A549 (cell line): ENCODE results near the gene SH3RF2. TPM values are rescaled to one million over a fixed set of nuclear protein-coding genes. Genes with fewer than 3 reads are reported as not detected.

Source experiments
- ATAC-seq, 2 experiments: fragments of 200-7000 bp in 1 of 2; fragments of >200 bp in 1 of 2; cut with Nextera tagmentation in 1 of 2; cut with Tn5 transposase in 1 of 2; 3 replicates each; pipeline versions ENCODE4 v1.8.0 to v1.9.1; 2018 to 2020; ENCODE audit warnings: mild to moderate bottlenecking in 1 of 2, moderate library complexity in 1 of 2
- CTCF ChIA-PET: fragments of 300-600 bp; sonication (Branson Sonifier 250); formaldehyde crosslinking; extraction: SDS; loops from one replicate; lab custom pipeline; 2021; ENCODE audit warnings: antibody characterized with exemption, inconsistent platforms; lab: Yijun Ruan, JAX
- POLR2A ChIA-PET: fragments of 350-600 bp; formaldehyde crosslinking; extraction: SDS; loops from one replicate; lab custom pipeline; 2021; ENCODE audit warnings: antibody characterized with exemption, inconsistent platforms; lab: Yijun Ruan, JAX
- DNase-seq, 2 experiments: peaks; one replicate each; pipeline versions ENCODE4 v3.0.0 to v3.0.0-alpha.2; 2011 to 2016; ENCODE audit warnings: low read depth in 1 of 2, low spot score in 1 of 2
- FAIRE-seq: peaks from 2 replicates; lab custom pipeline; 2011; peaks lifted over from hg19 to GRCh38; lab: Jason Lieb, UNC
- H3K27ac ChIP-seq, 2 experiments: fragments of >200 bp; sonication (Bioruptor Twin); formaldehyde crosslinking; 3 replicates each; pipeline ENCODE4 v1.5.1; 2016 to 2017
- H3K4me1 ChIP-seq: fragments of >200 bp; sonication (Bioruptor Twin); formaldehyde crosslinking; 3 replicates; pipeline ENCODE4 v1.6.1; 2016
- H3K4me2 ChIP-seq: fragments of >200 bp; sonication (Bioruptor Twin); formaldehyde crosslinking; 3 replicates; pipeline ENCODE4 v1.6.1; 2016
- H3K4me3 ChIP-seq: fragments of >200 bp; sonication (Bioruptor Twin); formaldehyde crosslinking; 3 replicates; pipeline ENCODE4 v1.5.1; 2016
- H3K9me3 ChIP-seq: fragments of >200 bp; sonication (Bioruptor Twin); formaldehyde crosslinking; 3 replicates; pipeline ENCODE4 v1.6.1; 2016
- CEBPB ChIP-seq, 2 experiments: fragments of >200 bp in 1 of 2; sonication (Bioruptor Twin) in 1 of 2; formaldehyde crosslinking in 1 of 2; IDR thresholded peaks; 2 replicates each; pipeline ENCODE4 v1.6.1; 2012 to 2016
- CHD4 ChIP-seq: fragments of 200-600 bp; sonication (generic); IDR thresholded peaks from 2 replicates; pipeline ENCODE4 v1.6.1; 2016; ENCODE audit warnings: antibody characterized with exemption, mild to moderate bottlenecking, borderline replicate concordance
- EHF ChIP-seq: fragments of 250-450 bp; sonication (Bioruptor Pico); IDR thresholded peaks from 2 replicates; pipeline ENCODE4 v1.5.0; 2020; ENCODE audit warnings: mild to moderate bottlenecking
- EP300 ChIP-seq, 2 experiments: fragments of >200 bp; sonication (Bioruptor Twin); formaldehyde crosslinking; IDR thresholded peaks; 2 replicates in 1 of 2; 3 replicates in 1 of 2; pipeline ENCODE4 v1.6.1; 2016 to 2017
- FOXS1 ChIP-seq: fragments of 250-450 bp; sonication (Bioruptor Pico); IDR thresholded peaks from 2 replicates; pipeline ENCODE4 v1.5.0; 2020; ENCODE audit warnings: mild to moderate bottlenecking, moderate library complexity
- GATA3 ChIP-seq: IDR thresholded peaks from 2 replicates; pipeline ENCODE4 v1.6.1; 2012; ENCODE audit warnings: borderline replicate concordance
- HDAC2 ChIP-seq: fragments of 200-600 bp; sonication (generic); IDR thresholded peaks from 2 replicates; pipeline ENCODE4 v1.6.1; 2016
- HES2 ChIP-seq: fragments of >200 bp; sonication (Bioruptor Twin); formaldehyde crosslinking; IDR thresholded peaks from 2 replicates; pipeline ENCODE4 v1.6.1; 2016
- HOXA7 ChIP-seq: fragments of 250-450 bp; sonication (Bioruptor Pico); IDR thresholded peaks from 2 replicates; pipeline ENCODE4 v1.5.0; 2020; ENCODE audit warnings: mild to moderate bottlenecking, moderate library complexity
- HOXB13 ChIP-seq: fragments of 250-450 bp; sonication (Bioruptor Pico); IDR thresholded peaks from 2 replicates; pipeline ENCODE4 v1.5.0; 2020; ENCODE audit warnings: low read depth, mild to moderate bottlenecking, moderate library complexity
- JUN ChIP-seq, 2 experiments: fragments of >200 bp; sonication (Bioruptor Twin); formaldehyde crosslinking; IDR thresholded peaks; 2 replicates in 1 of 2; 3 replicates in 1 of 2; pipeline ENCODE4 v1.6.1; 2016 to 2017
- JUNB ChIP-seq: fragments of >200 bp; sonication (Bioruptor Twin); formaldehyde crosslinking; IDR thresholded peaks from 2 replicates; pipeline ENCODE4 v1.6.1; 2016
- KDM1A ChIP-seq: fragments of 200-600 bp; sonication (generic); IDR thresholded peaks from 2 replicates; pipeline ENCODE4 v1.6.1; 2016; ENCODE audit warnings: low read depth, mild to moderate bottlenecking
- KDM5A ChIP-seq: fragments of 200-600 bp; sonication (generic); IDR thresholded peaks from 2 replicates; pipeline ENCODE4 v1.6.1; 2016; ENCODE audit warnings: antibody characterized with exemption, mild to moderate bottlenecking
- MAX ChIP-seq: IDR thresholded peaks from 2 replicates; pipeline ENCODE4 v1.6.1; 2012
- MAZ ChIP-seq: fragments of 150-350 bp; IDR thresholded peaks from 2 replicates; pipeline ENCODE4 v1.6.1; 2014; ENCODE audit warnings: antibody characterized with exemption, low read depth, low read length, borderline replicate concordance
- MYC ChIP-seq: IDR thresholded peaks from 2 replicates; pipeline ENCODE4 v1.6.1; 2012; ENCODE audit warnings: mild to moderate bottlenecking, inconsistent platforms, low read length, improper control_type of control experiment, borderline replicate concordance
- NPAS2 ChIP-seq: fragments of 250-450 bp; sonication (Bioruptor Pico); IDR thresholded peaks from 2 replicates; pipeline ENCODE4 v1.8.0; 2022; ENCODE audit warnings: mild to moderate bottlenecking, moderate library complexity, borderline replicate concordance
- NR3C1 ChIP-seq: fragments of >200 bp; sonication (Bioruptor Twin); formaldehyde crosslinking; IDR thresholded peaks from 3 replicates; pipeline ENCODE4 v1.6.1; 2017
- POLR2A ChIP-seq: IDR thresholded peaks from 2 replicates; pipeline ENCODE4 v1.6.1; 2012; ENCODE audit warnings: mild to moderate bottlenecking, low read length
- RARB ChIP-seq: fragments of 250-450 bp; sonication (Bioruptor Pico); IDR thresholded peaks from 2 replicates; pipeline ENCODE4 v1.8.0; 2021; ENCODE audit warnings: mild to moderate bottlenecking, moderate library complexity
- RCOR1 ChIP-seq: fragments of 150-350 bp; IDR thresholded peaks from 2 replicates; pipeline ENCODE4 v1.6.1; 2014; ENCODE audit warnings: antibody characterized with exemption, low read length, low read depth
- SMC3 ChIP-seq: fragments of >200 bp; sonication (Bioruptor Twin); formaldehyde crosslinking; IDR thresholded peaks from 3 replicates; pipeline ENCODE4 v1.6.1; 2018; ENCODE audit warnings: inconsistent platforms
- SREBF2 ChIP-seq: fragments of 450-650 bp; IDR thresholded peaks from 2 replicates; pipeline ENCODE4 v1.6.1; 2014; ENCODE audit warnings: mild to moderate bottlenecking, moderate library complexity
- TFCP2L1 ChIP-seq: fragments of 250-450 bp; sonication (Bioruptor Pico); IDR thresholded peaks from 2 replicates; pipeline ENCODE4 v1.5.0; 2021; ENCODE audit warnings: mild to moderate bottlenecking
- ZNF302 ChIP-seq: fragments of 250-450 bp; sonication (Bioruptor Pico); IDR thresholded peaks from 2 replicates; pipeline ENCODE4 v1.9.0; 2021; ENCODE audit warnings: inconsistent platforms, mild to moderate bottlenecking, moderate library complexity
- WGBS: methylation state at CpG from one replicate; pipeline ENCODE4 v1.1.6; 2017; ENCODE audit errors: missing lambda C conversion rate; 5-methylcytosine and 5-hydroxymethylcytosine counted together
- polyA plus RNA-seq, 4 experiments: library from polyadenylated mRNA; depleted of rRNA in 3 of 4; stranded (reverse); fragments of >200 nt; fragmentation: RNase III in 1 of 4; extraction: RNeasy Plus Mini Kit Qiagen cat#74134 plus additional on column Dnase treatment in 1 of 4; gene quantifications; 2 replicates in 3 of 4; 3 replicates in 1 of 4; pipeline ENCODE4 v1.2.3, GENCODE V29; 2011 to 2017
- TF ChIP-seq, protein P1 (sequence below): IDR thresholded peaks from 2 replicates; pipeline ENCODE4 v1.6.1; 2012; ENCODE audit warnings: low read depth, borderline replicate concordance

SH3RF2 gene
- polyA plus RNA-seq, 2 of the 4 experiments (the other 2 are of a cell fraction): 4.1 to 6.0 TPM

DNA sequence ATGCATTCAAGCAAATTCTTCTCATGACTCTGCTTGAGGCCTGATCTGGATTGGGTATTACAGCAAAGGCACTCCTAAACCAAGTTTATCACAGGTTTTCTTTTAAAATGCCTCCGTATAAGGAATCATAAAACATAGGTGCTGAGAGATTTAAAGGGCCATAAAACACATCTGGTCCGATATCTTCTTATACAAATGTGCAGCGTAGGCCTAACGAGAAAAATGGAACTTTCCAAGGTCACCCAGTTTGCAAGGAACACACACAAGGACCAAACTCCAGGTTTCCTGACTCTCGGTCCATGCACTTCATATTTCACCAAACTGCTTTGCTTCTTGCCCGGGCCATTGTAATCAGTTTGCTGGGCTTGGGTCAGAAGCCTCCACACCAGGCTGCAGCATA, 22.1 kb downstream of the SH3RF2 start:
- Histone ChIP-seq H3K27ac (no peak overlapping the region), H3K4me1 (peaks cover 20% of the 10 kb centered on the region; the same call in 2 of the 3 replicates), H3K9me3 (0 out of 3 replicates have a peak, but pooled peaks cover 2% of the 10 kb centered on the region), H3K4me2 (no peak overlapping the region), H3K4me3 (no peak overlapping the region)
- CTCF ChIA-PET: no interaction called here
- TF ChIP-seq MAZ (no peak), TFCP2L1 (CRISPR knock-in tag) (no peak), MYC (no peak)
- TF ChIP-seq, protein P1, sequence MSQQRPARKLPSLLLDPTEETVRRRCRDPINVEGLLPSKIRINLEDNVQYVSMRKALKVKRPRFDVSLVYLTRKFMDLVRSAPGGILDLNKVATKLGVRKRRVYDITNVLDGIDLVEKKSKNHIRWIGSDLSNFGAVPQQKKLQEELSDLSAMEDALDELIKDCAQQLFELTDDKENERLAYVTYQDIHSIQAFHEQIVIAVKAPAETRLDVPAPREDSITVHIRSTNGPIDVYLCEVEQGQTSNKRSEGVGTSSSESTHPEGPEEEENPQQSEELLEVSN: no peak
- DNase-seq (no peak), ATAC-seq (no peak), FAIRE-seq (no peak)
- POLR2A ChIA-PET: no interaction called here
- whole genome bisulfite sequencing: 95% methylated on average over 6 of the region's 6 CpGs

DNA sequence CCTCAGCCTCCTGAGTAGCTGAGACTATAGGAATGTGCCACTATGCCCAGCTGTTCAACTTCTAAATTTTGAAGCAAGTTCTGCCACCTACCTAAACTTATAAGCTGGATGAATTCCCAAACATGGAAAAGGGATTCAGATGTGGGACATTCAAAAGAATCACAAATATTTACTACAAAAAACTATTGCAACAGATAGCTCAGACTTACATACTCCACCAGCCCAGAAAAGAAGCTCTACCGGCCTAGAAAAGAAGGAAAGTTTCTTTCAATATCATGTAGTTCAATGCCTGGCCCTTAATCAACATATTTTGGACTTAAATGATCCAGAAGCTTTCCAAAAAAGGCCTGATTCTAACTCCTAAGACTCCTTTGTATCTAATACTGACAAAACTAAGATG, 23.8 kb downstream of the SH3RF2 start:
- Histone ChIP-seq H3K27ac (peak overlapping the region; percentile 9 to 19; a peak in 1 of 6 replicates), H3K4me3 (no peak overlapping the region), H3K4me1 (peaks cover 20% of the 10 kb centered on the region; the same call in 2 of the 3 replicates), H3K9me3 (no peaks in the 10 kb centered on the region), H3K4me2 (no peak overlapping the region; the same call in 2 of the 3 replicates)
- ChIA-PET POLR2A (interaction anchor here (0.6 kb wide), 1 partner anchor 38 kb away, joined by 3 read pairs; no protein-coding TSS in a partner anchor), CTCF (interaction anchor here (1.1 kb wide), 1 partner anchor 38 kb away, joined by 3 read pairs; no protein-coding TSS in a partner anchor)
- FAIRE-seq: no peak
- 78% methylated on average over 1 of the region's 1 CpG for WGBS
- no peak for ATAC-seq
- no peak for DNase-seq
- TF ChIP-seq KDM5A: no peak
- TF ChIP-seq MAX: no peak
- no peak for TF ChIP-seq CHD4
- no peak for TF ChIP-seq HES2
- TF ChIP-seq JUN (IDR thresholded peaks at IDR 0.05): no peak
- TF ChIP-seq SREBF2: no peak
- TF ChIP-seq KDM1A: no peak
- no peak for TF ChIP-seq MYC
- TF ChIP-seq HOXB13 (CRISPR knock-in tag): no peak
- TF ChIP-seq CEBPB (IDR thresholded peaks at IDR 0.05): no peak
- TF ChIP-seq FOXS1 (CRISPR knock-in tag): no peak
- no peak for TF ChIP-seq HOXA7
- no peak for TF ChIP-seq ZNF302 (CRISPR knock-in tag)
- no peak for TF ChIP-seq EP300 (IDR thresholded peaks at IDR 0.05)
- no peak for TF ChIP-seq GATA3

DNA sequence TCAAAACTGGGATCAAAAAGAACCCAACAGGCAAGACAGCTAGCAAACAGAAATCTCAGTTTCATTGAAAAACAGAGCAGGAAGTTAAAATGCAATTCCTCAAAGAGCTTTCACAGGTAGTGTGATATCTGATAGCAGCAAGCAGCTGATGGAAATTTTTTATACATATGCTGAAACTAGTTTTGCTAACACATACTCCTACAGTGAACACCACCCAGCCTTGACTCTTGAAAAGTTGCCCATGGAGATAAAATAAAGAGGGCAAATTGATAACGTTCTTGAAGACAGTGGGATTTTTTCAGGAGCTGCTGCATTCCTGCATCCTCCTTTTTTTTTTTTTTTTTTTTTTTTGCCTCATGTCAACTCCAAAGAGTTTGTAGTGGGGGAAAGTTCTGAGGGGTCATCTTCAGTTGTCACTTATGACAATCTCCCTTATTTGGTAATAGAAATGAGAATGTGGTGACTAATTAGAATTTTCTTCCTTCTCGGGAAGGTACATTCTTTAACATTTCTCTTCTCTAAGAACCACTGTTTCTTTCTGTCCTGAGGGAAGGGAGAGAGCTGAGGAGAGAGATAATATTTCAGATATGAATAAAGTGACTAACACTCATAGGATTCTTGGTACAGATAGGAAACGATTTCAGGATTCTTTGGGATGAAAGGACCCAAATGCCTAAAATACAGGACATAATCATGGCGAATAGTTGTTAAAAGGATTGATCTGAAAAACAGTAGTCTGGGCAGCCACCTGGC, 24.6 kb downstream of the SH3RF2 start:
- Histone ChIP-seq H3K4me1 (peaks cover 24% of the 10 kb centered on the region; the same call in 2 of the 3 replicates), H3K27ac (peak overlapping the region; percentile 9 to 19; a peak in 2 of 6 replicates), H3K9me3 (no peaks in the 10 kb centered on the region), H3K4me3 (no peak overlapping the region), H3K4me2 (peak overlapping the region; percentile 42; the same call in 2 of the 3 replicates)
- POLR2A ChIA-PET: interaction anchor here (0.6 kb wide), 1 partner anchor 37 kb away, joined by 3 read pairs; no protein-coding TSS in a partner anchor
- WGBS: 42% methylated on average over 4 of the region's 4 CpGs
- ATAC-seq (no peak; a peak in 1 of 6 replicates), FAIRE-seq (no peak), DNase-seq (no peak)
- TF ChIP-seq HOXB13 (CRISPR knock-in tag) (no peak), NPAS2 (CRISPR knock-in tag) (no peak), GATA3 (no peak), NR3C1 (no peak), RCOR1 (no peak), HDAC2 (no peak), SMC3 (no peak), EHF (CRISPR knock-in tag) (no peak), POLR2A (no peak), RARB (no peak), JUNB (no peak), EP300 (IDR thresholded peaks at IDR 0.05) (no peak)
- TF ChIP-seq, protein P1: no peak
- CTCF ChIA-PET: interaction anchor here (0.6 to 1.1 kb wide), 2 partner anchors 37 to 92 kb away, joined by 3 read pairs; no protein-coding TSS in a partner anchor
